Fibroblast of mammary gland (primary cell): ENCODE measurements around the gene USP17L17.
"Not testable (repeated sequence)": the region's sequence is repeated elsewhere in the genome, so short reads cannot be mapped to it uniquely, and the experiment has no call there.

Experiments
- DNase-seq: peaks from one replicate; pipeline ENCODE4 v3.0.0-alpha.2; 2010; ENCODE audit warnings: low read depth
- H3K4me3 ChIP-seq: 2 replicates; pipeline ENCODE4 v1.5.1; 2011; ENCODE audit warnings: low read depth, mild to moderate bottlenecking, low read length, moderate library complexity; ENCODE audit not compliant: control insufficient read depth

Gene USP17L17, protein sequence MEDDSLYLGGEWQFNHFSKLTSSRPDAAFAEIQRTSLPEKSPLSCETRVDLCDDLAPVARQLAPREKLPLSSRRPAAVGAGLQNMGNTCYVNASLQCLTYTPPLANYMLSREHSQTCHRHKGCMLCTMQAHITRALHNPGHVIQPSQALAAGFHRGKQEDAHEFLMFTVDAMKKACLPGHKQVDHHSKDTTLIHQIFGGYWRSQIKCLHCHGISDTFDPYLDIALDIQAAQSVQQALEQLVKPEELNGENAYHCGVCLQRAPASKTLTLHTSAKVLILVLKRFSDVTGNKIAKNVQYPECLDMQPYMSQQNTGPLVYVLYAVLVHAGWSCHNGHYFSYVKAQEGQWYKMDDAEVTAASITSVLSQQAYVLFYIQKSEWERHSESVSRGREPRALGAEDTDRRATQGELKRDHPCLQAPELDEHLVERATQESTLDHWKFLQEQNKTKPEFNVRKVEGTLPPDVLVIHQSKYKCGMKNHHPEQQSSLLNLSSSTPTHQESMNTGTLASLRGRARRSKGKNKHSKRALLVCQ

GRCh38 chr4:9243579-9243978, at the start of gene USP17L17:
USP17L17 (plus strand) TSS chr4:9243879; CDS start chr4:9243879, 0 bp downstream.
- H3K4me3 ChIP-seq, DNase-seq: not testable (repeated sequence)

DNA sequence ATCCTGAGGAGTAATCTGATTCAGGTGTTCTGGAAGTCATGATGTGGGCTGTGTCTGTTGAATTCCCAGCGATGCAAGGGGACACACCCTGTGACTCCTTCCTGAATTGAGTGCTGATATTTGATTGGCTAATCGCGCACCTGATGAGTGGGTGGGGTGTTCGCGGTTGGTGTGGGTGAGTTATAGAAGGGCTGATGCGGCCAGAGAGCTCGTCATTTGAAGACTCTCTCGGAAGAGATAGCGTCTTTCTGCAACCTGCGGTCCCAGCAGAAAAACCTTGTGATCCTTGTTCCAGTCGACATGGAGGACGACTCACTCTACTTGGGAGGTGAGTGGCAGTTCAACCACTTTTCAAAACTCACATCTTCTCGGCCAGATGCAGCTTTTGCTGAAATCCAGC, 33.3 kb upstream of the USP17L17 start, which contains the start of gene USP17L10:
Gene USP17L10, plus strand, starts transcription at position 301 of the 400 bp plus-strand sequence. Its CDS starts 0 bp downstream, at position 301.
- DNase-seq, H3K4me3 ChIP-seq: not testable (repeated sequence)

DNA sequence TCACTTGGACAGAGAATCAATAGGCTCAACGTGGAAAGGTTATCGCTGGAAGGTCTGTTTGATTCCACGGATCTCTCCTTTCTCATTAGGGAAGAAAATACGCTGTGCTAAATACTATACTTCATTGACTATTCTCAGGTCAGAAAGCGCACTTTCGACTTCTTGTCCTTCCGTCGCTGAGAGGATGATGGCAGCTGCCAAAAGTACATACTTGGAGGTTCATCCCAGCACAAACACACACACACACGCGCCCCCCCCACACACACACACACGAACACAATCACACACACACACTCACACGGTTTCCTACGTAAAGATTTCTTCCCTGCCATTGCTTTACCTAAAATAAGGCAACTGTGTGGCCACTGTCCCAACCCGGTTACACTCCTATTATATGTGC, 29.0 kb upstream of the USP17L17 start:
- DNase-seq, H3K4me3 ChIP-seq: not testable (repeated sequence)

DNA sequence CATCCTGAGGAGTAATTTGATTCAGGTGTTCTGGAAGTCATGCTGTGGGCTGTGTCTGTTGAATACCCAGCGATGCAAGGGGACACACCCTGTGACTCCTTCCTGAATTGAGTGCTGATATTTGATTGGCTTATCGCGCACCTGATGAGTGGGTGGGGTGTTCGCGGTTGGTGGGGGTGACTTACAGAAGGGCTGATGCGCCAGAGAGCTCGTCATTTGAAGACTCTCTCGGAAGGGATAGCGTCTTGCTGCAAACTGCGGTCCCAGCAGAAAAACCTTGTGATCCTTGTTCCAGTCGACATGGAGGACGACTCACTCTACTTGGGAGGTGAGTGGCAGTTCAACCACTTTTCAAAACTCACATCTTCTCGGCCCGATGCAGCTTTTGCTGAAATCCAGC, 28.6 kb upstream of the USP17L17 start, which contains the start of gene USP17L11:
Gene USP17L11, plus strand, starts transcription at position 301 of the 400 bp plus-strand sequence. Its CDS starts 0 bp downstream, at position 301.
- DNase-seq, H3K4me3 ChIP-seq: not testable (repeated sequence)

DNA sequence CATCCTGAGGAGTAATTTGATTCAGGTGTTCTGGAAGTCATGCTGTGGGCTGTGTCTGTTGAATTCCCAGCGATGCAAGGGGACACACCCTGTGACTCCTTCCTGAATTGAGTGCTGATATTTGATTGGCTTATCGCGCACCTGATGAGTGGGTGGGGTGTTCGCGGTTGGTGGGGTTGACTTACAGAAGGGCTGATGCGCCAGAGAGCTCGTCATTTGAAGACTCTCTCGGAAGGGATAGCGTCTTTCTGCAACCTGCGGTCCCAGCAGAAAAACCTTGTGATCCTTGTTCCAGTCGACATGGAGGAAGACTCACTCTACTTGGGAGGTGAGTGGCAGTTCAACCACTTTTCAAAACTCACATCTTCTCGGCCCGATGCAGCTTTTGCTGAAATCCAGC, 23.8 kb upstream of the USP17L17 start, which contains the start of gene USP17L12:
Gene USP17L12, plus strand, starts transcription at position 301 of the 400 bp plus-strand sequence. Its CDS starts 0 bp downstream, at position 301.
- not testable (repeated sequence) for DNase-seq, H3K4me3 ChIP-seq

- H3K4me3 ChIP-seq, DNase-seq: not testable (repeated sequence)
These were observed 19.1 kb upstream of the USP17L17 start, which contains the start of gene USP17L13 for GRCh38 chr4:9224596-9224995. USP17L13 (plus strand) TSS chr4:9224896; CDS start chr4:9224896, 0 bp downstream.

DNA sequence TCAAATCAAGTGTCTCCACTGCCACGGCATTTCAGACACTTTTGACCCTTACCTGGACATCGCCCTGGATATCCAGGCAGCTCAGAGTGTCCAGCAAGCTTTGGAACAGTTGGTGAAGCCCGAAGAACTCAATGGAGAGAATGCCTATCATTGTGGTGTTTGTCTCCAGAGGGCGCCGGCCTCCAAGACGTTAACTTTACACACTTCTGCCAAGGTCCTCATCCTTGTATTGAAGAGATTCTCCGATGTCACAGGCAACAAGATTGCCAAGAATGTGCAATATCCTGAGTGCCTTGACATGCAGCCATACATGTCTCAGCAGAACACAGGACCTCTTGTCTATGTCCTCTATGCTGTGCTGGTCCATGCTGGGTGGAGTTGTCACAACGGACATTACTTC, 13.4 kb upstream of the USP17L17 start:
- not testable (repeated sequence) for H3K4me3 ChIP-seq, DNase-seq

DNA sequence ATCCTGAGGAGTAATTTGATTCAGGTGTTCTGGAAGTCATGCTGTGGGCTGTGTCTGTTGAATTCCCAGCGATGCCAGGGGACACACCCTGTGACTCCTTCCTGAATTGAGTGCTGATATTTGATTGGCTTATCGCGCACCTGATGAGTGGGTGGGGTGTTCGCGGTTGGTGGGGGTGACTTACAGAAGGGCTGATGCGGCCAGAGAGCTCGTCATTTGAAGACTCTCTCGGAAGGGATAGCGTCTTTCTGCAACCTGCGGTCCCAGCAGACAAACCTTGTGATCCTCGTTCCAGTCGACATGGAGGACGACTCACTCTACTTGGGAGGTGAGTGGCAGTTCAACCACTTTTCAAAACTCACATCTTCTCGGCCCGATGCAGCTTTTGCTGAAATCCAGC, 9.6 kb upstream of the USP17L17 start, which contains the start of gene USP17L15:
Gene USP17L15, plus strand, starts transcription at position 301 of the 400 bp plus-strand sequence. Its CDS starts 0 bp downstream, at position 301.
- DNase-seq, H3K4me3 ChIP-seq: not testable (repeated sequence)

DNA sequence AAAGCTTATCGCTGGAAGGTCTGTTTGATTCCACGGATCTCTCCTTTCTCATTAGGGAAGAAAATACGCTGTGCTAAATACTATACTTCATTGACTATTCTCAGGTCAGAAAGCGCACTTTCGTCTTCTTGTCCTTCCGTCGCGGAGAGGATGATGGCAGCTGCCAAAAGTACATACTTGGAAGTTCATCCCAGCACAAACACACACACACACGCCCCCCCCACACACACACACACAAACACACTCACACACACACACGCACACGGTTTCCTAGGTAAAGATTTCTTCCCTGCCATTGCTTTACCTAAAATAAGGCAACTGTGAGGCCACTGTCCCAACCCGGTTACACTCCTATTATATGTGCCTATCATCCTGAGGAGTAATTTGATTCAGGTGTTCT, 5.2 kb upstream of the USP17L17 start:
- H3K4me3 ChIP-seq, DNase-seq: not testable (repeated sequence)

- not testable (repeated sequence) for H3K4me3 ChIP-seq, DNase-seq
These were observed 4.4 kb downstream of the USP17L17 start, which contains the start of gene USP17L18 for GRCh38 chr4:9247953-9248680. USP17L18 (plus strand) TSS chr4:9248630; CDS start chr4:9248630, 0 bp downstream.

DNA sequence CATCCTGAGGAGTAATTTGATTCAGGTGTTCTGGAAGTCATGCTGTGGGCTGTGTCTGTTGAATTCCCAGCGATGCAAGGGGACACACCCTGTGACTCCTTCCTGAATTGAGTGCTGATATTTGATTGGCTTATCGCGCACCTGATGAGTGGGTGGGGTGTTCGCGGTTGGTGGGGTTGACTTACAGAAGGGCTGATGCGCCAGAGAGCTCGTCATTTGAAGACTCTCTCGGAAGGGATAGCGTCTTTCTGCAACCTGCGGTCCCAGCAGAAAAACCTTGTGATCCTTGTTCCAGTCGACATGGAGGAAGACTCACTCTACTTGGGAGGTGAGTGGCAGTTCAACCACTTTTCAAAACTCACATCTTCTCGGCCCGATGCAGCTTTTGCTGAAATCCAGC, 9.4 kb downstream of the USP17L17 start, which contains the start of gene USP17L19:
Gene USP17L19, plus strand, starts transcription at position 301 of the 400 bp plus-strand sequence. Its CDS starts 0 bp downstream, at position 301.
- H3K4me3 ChIP-seq, DNase-seq: not testable (repeated sequence)

- H3K4me3 ChIP-seq, DNase-seq: not testable (repeated sequence)
These were observed 14.1 kb downstream of the USP17L17 start, which contains the start of gene USP17L20 for GRCh38 chr4:9257824-9258223. USP17L20 (plus strand) TSS chr4:9258124; CDS start chr4:9258124, 0 bp downstream.

- DNase-seq, H3K4me3 ChIP-seq: not testable (repeated sequence)
These were observed 18.9 kb downstream of the USP17L17 start, which contains the start of gene USP17L21 for GRCh38 chr4:9262572-9262971. USP17L21 (plus strand) TSS chr4:9262872; CDS start chr4:9262872, 0 bp downstream.

GRCh38 chr4:9267319-9267718, 23.6 kb downstream of the USP17L17 start, which contains the start of gene USP17L22:
USP17L22 (plus strand) TSS chr4:9267619; CDS start chr4:9267619, 0 bp downstream.
- H3K4me3 ChIP-seq, DNase-seq: not testable (repeated sequence)

- H3K4me3 ChIP-seq, DNase-seq: not testable (repeated sequence)
These were observed 28.0 kb downstream of the USP17L17 start for GRCh38 chr4:9271719-9272118.
